GM12874 (cell line): Measurements from ENCODE around the gene NDST1.

Source experiments
- TF ChIP-seq, protein P1 (sequence below): IDR thresholded peaks from 2 replicates; pipeline ENCODE4 v1.5.1; 2011; ENCODE audit warnings: low read depth, mild to moderate bottlenecking, control low read depth, low read length, moderate library complexity; ENCODE audit not compliant: insufficient read depth

The NDST1 gene

DNA sequence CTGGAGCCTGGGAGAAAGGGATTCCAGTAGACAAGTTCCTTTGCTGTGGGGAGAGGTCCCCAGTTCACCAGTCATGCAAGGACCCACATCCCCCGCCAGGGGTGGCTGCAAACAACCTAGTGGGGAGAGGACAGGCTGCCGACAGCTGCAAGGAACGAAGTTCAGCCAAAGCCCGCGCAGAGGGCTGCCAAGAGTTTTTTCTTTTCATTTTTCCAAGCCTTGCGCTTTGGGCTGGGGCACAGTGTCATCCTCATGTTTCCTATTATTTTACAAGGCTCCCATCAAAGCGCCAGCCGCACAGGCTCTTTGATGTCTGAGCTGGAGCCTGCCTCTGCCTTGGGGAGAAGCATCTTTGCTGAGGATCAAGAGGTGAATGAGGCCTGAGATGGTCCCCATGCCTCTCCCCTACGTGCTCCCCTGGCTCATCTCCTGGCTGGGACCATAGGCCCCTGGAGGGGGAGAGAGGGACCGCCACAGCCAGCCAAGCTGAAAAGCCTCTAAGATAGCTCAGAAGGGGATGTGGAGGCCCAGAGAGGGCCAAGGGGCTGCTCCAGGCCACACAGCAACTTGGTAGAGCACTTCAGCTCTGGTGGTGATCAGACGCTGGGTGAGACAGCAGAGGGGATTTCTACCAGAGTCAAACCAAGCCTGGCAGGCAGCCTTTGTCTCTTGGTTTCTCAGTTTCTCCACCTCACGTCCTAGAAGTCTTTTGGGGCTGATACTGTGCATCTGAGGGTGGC lies 82.1 kb downstream of the NDST1 start:
- TF ChIP-seq, protein P1, sequence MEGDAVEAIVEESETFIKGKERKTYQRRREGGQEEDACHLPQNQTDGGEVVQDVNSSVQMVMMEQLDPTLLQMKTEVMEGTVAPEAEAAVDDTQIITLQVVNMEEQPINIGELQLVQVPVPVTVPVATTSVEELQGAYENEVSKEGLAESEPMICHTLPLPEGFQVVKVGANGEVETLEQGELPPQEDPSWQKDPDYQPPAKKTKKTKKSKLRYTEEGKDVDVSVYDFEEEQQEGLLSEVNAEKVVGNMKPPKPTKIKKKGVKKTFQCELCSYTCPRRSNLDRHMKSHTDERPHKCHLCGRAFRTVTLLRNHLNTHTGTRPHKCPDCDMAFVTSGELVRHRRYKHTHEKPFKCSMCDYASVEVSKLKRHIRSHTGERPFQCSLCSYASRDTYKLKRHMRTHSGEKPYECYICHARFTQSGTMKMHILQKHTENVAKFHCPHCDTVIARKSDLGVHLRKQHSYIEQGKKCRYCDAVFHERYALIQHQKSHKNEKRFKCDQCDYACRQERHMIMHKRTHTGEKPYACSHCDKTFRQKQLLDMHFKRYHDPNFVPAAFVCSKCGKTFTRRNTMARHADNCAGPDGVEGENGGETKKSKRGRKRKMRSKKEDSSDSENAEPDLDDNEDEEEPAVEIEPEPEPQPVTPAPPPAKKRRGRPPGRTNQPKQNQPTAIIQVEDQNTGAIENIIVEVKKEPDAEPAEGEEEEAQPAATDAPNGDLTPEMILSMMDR: peak; percentile 43

DNA sequence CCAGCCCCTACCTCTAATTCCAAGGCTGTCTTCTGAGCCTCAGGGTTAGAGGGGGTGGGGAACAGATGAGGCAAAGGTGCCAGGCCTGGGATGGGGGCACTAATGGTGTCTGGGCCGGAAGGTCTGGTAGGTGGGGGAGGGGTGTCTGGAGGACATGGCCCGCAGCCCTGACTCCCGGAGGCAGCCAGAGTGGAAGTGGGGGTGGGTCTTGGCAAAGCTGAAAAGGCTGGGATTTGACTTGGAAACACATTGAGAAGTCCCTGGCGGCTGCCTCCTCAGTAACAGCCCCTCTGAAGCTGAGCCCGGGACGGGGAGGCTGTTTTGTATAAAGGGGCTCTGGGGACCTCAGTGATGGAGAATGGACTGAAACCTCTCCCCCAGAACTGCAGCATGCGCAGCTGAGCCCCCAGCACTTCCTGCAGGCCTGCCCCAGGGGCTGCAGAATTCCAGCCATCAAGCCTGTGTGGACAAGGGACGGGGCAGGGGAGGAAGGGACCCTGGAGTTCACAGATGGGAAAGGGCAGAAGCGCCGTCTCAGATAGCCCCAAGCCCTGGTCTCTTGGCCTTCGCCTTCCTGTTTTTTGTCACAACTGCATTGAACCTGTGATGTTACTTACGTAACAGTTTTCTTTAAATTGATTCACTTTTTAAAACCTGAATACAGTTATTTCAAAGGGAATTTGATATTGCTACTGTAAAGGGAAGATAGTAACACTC lies 83.2 kb downstream of the NDST1 start:
- TF ChIP-seq, protein P1: no peak

DNA sequence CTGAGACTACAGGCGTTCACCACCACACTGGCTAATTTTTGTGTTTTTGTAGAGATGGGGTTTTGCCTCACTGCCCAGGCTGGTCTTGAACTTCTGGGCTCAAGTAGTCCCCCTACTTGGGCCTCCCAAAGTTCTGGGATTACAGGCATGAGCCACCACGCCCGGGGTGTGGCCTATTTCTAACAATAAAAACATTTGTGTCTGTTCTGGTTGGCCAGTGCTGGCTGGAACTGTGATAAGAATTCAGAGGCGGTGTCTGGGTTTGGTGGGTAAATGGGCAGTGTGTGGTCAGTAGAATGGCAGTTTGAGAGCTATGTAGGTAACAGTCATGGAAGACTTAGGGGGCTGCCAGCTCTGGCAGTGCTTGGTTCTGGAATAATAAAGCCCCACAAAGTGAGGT lies 85.7 kb downstream of the NDST1 start:
- TF ChIP-seq, protein P1: no peak

DNA sequence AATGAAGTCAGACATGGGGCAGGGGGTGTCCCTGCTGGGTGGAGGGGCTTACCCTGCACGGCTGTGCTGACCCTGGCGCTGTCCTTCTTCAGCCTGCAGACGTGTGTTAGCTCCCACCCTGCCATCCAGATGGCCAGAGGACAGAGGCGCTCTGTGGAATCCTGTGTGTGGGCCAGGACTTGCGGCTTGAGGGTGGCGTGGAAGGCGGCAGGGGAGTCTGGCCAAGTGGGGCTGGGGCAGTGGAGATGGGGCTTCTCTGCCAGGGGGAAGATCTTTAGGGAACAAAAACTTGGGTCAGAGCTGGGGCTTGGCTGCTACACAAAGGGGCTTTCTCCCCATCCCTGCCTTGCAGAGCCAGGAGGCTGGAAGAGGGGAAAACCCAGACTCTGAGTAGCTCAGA lies 86.1 kb downstream of the NDST1 start:
- TF ChIP-seq, protein P1: no peak

DNA sequence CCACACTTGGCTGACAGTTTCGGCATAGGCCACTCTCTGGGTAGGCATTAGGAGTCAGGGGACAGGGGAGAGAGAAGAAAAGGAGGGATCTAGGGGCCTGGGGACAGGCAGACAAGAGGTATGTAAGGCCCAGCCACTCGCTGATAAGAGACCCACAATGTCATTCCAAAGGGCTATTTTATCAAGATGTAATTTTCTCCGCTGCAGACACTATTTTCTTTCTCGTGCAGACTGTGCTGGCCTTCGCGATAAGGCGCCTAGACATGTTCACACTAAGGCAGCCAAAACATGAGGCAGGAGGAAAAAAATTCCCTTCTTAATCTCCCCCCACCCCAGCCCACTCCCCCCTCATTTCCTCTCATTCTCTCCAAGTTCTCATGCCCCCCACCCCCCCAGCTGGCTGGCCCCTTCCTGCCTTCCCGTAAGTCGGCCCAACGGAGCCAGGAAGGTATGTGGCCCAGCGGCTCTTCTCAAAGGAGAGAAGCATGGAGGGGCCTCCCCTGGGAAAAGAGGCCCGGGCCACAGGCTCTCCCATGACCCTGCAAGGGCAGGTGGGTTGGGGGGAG lies 87.6 kb downstream of the NDST1 start:
- TF ChIP-seq, protein P1: no peak

DNA sequence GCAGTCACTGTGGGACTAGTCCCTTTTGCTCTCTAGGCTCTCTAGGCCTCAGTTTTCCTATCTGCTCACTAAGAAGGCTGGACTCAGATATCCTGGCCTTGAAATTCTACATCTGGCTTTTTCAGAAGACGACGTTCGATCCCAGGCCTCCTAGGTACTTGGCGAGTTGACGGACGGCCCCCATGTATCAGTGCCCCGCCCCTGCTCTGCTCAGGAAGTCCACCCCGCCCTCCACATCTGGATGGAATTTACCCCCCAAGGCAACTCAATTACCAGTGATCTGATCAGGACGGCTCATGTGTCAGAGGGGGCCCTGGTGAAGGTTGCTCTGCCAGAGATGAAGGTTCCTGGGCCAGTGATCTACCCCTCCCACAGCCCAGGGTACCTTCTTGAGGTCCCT lies 88.4 kb downstream of the NDST1 start:
- TF ChIP-seq, protein P1: no peak

DNA sequence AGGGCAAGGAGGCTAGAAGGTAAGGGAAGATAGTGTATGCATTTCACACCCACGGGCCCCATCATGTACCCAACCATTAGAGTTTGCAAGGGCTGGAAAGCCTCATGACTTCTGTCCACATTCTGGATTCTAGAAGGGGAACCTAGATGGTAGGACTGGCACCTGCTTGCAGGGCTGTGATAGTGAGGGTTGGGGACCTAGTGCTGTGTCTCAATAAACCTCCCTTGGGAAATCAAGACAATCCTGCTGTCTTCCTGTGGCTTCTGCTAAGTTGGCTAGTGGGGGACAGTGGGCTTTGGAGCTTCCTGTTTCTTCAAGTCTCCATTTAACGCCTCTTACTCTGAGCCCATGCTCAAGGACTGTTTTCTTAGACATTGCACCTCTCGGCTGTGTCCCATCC lies 88.9 kb downstream of the NDST1 start:
- TF ChIP-seq, protein P1: no peak
